Spinal cord (tissue), 10 donors: ENCODE data around the gene ALG14. TPM values are rescaled to one million over a fixed set of nuclear protein-coding genes. Genes with fewer than 3 reads are reported as not detected.
"Not testable (repeated sequence)": the region's sequence is repeated elsewhere in the genome, so short reads cannot be mapped to it uniquely, and the experiment has no call there.

Experiments
- DNase-seq, 6 donors: peaks; one replicate each; pipeline versions ENCODE4 v3.0.0 to v3.0.0-alpha.2; 2013 to 2015; ENCODE audit warnings: low spot score in 6 of 6, low read depth in 4 of 6
- H3K27ac ChIP-seq: one replicate; pipeline ENCODE4 v1.5.1; 2013; ENCODE audit warnings: low read depth, low read length, control low read depth
- H3K27me3 ChIP-seq: one replicate; pipeline ENCODE4 v1.6.1; 2013; ENCODE audit warnings: low read length; ENCODE audit not compliant: control insufficient read depth, insufficient read depth
- H3K36me3 ChIP-seq: one replicate; pipeline ENCODE4 v1.6.1; 2013; ENCODE audit warnings: low read length; ENCODE audit not compliant: control insufficient read depth, insufficient read depth
- H3K4me1 ChIP-seq: one replicate; pipeline ENCODE4 v1.6.1; 2013; ENCODE audit warnings: low read length; ENCODE audit not compliant: control insufficient read depth, insufficient read depth
- H3K4me3 ChIP-seq: one replicate; pipeline ENCODE4 v1.5.1; 2013; ENCODE audit warnings: low read depth, low read length, control low read depth
- H3K9me3 ChIP-seq: one replicate; pipeline ENCODE4 v1.6.1; 2013; ENCODE audit warnings: low read length; ENCODE audit not compliant: control insufficient read depth, insufficient read depth
- WGBS: methylation state at CpG from one replicate; pipeline ENCODE4 v1.1.5; 2013; ENCODE audit warnings: missing lambda C conversion rate; ENCODE audit not compliant: insufficient coverage; 5-methylcytosine and 5-hydroxymethylcytosine counted together
- polyA plus RNA-seq, 2 donors: library from polyadenylated mRNA; unstranded; fragments of 120-200 nt; gene quantifications; one replicate each; pipeline ENCODE4 v1.2.1, GENCODE V29; 2013; ENCODE audit not compliant: insufficient read length in 2 of 2
- total RNA-seq, 2 donors: library from RNA; depleted of rRNA in 1 of 2; stranded (reverse); fragments of 120-200 nt in 1 of 2; fragments of >200 nt in 1 of 2; gene quantifications; one replicate each; pipeline versions ENCODE4 v1.2.3 to v1.2.4, GENCODE V29; 2013 to 2014
- donor health status: healthy.

ALG14 gene
- total and polyA plus RNA-seq, 4 donors, result 4.0 to 14.4 (median 8.2) TPM

GRCh38 chr1:95004013-95004412, 68.7 kb downstream of the ALG14 start:
- no peak overlapping the region for H3K27ac ChIP-seq
- 79% methylated on average over 5 of the region's 7 CpGs for WGBS
- no peaks in the 10 kb centered on the region for H3K36me3 ChIP-seq
- H3K4me1 ChIP-seq, result peaks cover 8% of the 10 kb centered on the region
- no peak for DNase-seq
- no peaks in the 10 kb centered on the region for H3K9me3 ChIP-seq
- H3K27me3 ChIP-seq, result no peaks in the 10 kb centered on the region
- no peak overlapping the region for H3K4me3 ChIP-seq

- H3K27ac ChIP-seq, result peak overlapping the region; percentile 92
- H3K36me3 ChIP-seq, result no peaks in the 10 kb centered on the region
- H3K27me3 ChIP-seq, result no peaks in the 10 kb centered on the region
- peaks cover 8% of the 10 kb centered on the region for H3K4me1 ChIP-seq
- no peak overlapping the region for H3K4me3 ChIP-seq
- no peaks in the 10 kb centered on the region for H3K9me3 ChIP-seq
- 27% methylated on average over 2 of the region's 4 CpGs for WGBS
- no peak for DNase-seq
Measured at GRCh38 chr1:95003433-95003738, 69.4 kb downstream of the ALG14 start.

- DNase-seq, result peak in 3 of 6 donors; percentile 39 to 79 (median 72)
- no peaks in the 10 kb centered on the region for H3K36me3 ChIP-seq
- no peak overlapping the region for H3K4me3 ChIP-seq
- WGBS, result 33% methylated on average over 1 of the region's 8 CpGs
- peak overlapping the region; percentile 92 for H3K27ac ChIP-seq
- peaks cover 8% of the 10 kb centered on the region for H3K4me1 ChIP-seq
- no peaks in the 10 kb centered on the region for H3K9me3 ChIP-seq
- H3K27me3 ChIP-seq, result no peaks in the 10 kb centered on the region
Measured at GRCh38 chr1:95002540-95003432, 70.0 kb downstream of the ALG14 start.

GRCh38 chr1:95002164-95002539, 70.6 kb downstream of the ALG14 start:
- Histone ChIP-seq H3K9me3 (no peaks in the 10 kb centered on the region), H3K27me3 (no peaks in the 10 kb centered on the region), H3K4me3 (no peak overlapping the region), H3K27ac (peak overlapping the region; percentile 92), H3K4me1 (peaks cover 8% of the 10 kb centered on the region), H3K36me3 (no peaks in the 10 kb centered on the region)
- 47% methylated on average over 4 of the region's 5 CpGs for WGBS
- DNase-seq, result no peak

GRCh38 chr1:94999456-95000131, 73.2 kb downstream of the ALG14 start:
- Histone ChIP-seq H3K27me3 (no peaks in the 10 kb centered on the region), H3K9me3 (no peaks in the 10 kb centered on the region), H3K4me3 (no peak overlapping the region), H3K36me3 (no peaks in the 10 kb centered on the region), H3K27ac (peak overlapping the region; percentile 25), H3K4me1 (peaks cover 8% of the 10 kb centered on the region)
- no peak for DNase-seq
- WGBS, result 92% methylated on average over 3 of the region's 4 CpGs

GRCh38 chr1:94998748-94999147, 74.0 kb downstream of the ALG14 start:
- no CpG with 5 or more reads among the region's 2 CpGs for WGBS
- Histone ChIP-seq H3K27me3 (no peaks in the 10 kb centered on the region), H3K4me3 (no peak overlapping the region), H3K9me3 (no peaks in the 10 kb centered on the region), H3K4me1 (peaks cover 8% of the 10 kb centered on the region), H3K27ac (no peak overlapping the region), H3K36me3 (no peaks in the 10 kb centered on the region)
- DNase-seq, result no peak

DNA sequence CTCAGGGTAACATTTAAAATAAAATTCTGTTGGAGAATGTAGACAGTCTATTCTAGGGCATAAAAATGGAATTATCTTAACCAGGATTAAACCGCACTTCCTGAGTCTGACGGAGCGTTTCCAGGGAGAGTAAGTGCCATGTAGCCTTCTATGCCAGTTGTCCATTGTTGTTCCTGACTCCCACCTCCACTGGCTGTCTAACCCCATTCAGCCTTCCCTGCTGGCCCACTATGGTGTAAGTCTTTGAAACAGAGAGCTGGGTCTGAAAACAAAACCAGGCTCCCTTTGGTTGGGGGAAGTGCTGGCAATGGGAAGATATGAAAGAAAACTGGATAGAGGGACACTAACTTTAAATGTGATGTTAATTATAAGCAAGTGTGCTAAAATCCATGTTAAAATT, 74.6 kb downstream of the ALG14 start:
- DNase-seq, result peak in 2 of 6 donors; percentile 42 to 46
- H3K27me3 ChIP-seq, result no peaks in the 10 kb centered on the region
- H3K9me3 ChIP-seq, result no peaks in the 10 kb centered on the region
- H3K4me3 ChIP-seq, result no peak overlapping the region
- H3K4me1 ChIP-seq, result peaks cover 8% of the 10 kb centered on the region
- WGBS, result 28% methylated on average over 3 of the region's 3 CpGs
- H3K27ac ChIP-seq, result no peak overlapping the region
- H3K36me3 ChIP-seq, result no peaks in the 10 kb centered on the region

DNA sequence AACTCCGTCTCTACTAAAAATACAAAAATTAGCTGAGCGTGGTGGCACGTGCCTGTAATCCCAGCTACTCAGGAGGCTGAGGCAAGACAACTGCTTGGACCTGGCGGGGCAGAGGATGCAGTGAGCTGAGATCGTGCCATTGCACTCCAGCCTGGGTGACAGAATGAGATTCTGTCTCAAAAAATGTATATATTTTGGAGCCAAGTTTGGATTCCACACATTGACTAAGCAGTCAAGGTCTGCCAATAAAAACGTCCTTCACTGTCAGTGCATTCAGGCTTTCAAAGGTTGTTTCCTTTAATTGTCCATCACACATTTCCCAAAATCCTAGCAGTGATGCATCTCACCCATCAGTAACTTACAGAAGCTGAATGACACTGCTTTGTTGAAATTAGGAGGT, 77.2 kb downstream of the ALG14 start:
- not testable (repeated sequence) for H3K27me3 ChIP-seq, H3K4me1 ChIP-seq, H3K9me3 ChIP-seq, H3K27ac ChIP-seq, DNase-seq, H3K36me3 ChIP-seq, H3K4me3 ChIP-seq
- 92% methylated on average over 5 of the region's 6 CpGs for WGBS

DNA sequence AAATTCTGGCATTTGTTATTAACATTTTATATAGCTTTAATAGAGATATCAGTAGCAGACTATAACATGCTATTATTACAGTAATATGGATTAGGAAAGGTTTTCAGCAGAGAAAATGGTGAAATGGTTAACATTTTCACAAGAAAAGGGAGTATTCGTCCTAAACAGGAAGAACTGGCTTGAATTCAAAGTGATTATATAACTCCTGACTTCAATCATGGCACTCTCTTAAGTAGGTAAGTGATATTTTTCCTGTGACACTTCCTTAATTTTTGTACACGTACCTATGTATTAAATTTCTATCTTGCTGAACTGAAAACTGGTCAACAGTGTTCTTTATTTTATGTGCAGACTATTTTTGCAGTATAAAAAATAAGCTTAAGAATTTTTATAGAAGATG, 77.9 kb downstream of the ALG14 start:
- no peak overlapping the region for H3K4me3 ChIP-seq
- H3K4me1 ChIP-seq, result peaks cover 4% of the 10 kb centered on the region
- no CpG with 5 or more reads among the region's 2 CpGs for WGBS
- H3K36me3 ChIP-seq, result no peaks in the 10 kb centered on the region
- H3K27ac ChIP-seq, result no peak overlapping the region
- no peak for DNase-seq
- no peaks in the 10 kb centered on the region for H3K27me3 ChIP-seq
- H3K9me3 ChIP-seq, result no peaks in the 10 kb centered on the region
